ENCODE measurements around the gene COX5A.

- TF ChIP-seq CTCF (IDR thresholded peaks at IDR 0.05), result no peak
- no peak for TF ChIP-seq POLR2A (IDR thresholded peaks at IDR 0.05)
- TF ChIP-seq POLR2AphosphoS5 (IDR thresholded peaks at IDR 0.05), result no peak
These were observed 26.9 kb upstream of the COX5A start for GRCh38 chr15:74964794-74965193.
